GM19438 (cell line): ENCODE results near the gene KCNE5.
"Not testable (repeated sequence)": the region's sequence is repeated elsewhere in the genome, so short reads cannot be mapped to it uniquely, and the experiment has no call there.

Experiments
- ATAC-seq: cut with Tn5 transposase; IDR thresholded peaks from one replicate; pipeline ENCODE4 v1.9.1; 2021; ENCODE audit warnings: low read depth; ENCODE audit not compliant: unreplicated experiment

KCNE5 gene

GRCh38 chrX:109619771-109620170 lies 5.2 kb downstream of the KCNE5 start:
- ATAC-seq, result no peak

GRCh38 chrX:109614951-109615350 lies 10.0 kb downstream of the KCNE5 start:
- ATAC-seq, result no peak

GRCh38 chrX:109601486-109601885 lies 23.5 kb downstream of the KCNE5 start:
- ATAC-seq, result no peak

- no peak for ATAC-seq
Measured at GRCh38 chrX:109600237-109600651, 24.7 kb downstream of the KCNE5 start.

- ATAC-seq, result no peak
Measured at GRCh38 chrX:109596015-109596414, 29.0 kb downstream of the KCNE5 start.

- ATAC-seq, result no peak
Measured at GRCh38 chrX:109590176-109590575, 34.8 kb downstream of the KCNE5 start.

GRCh38 chrX:109585488-109585887 lies 39.5 kb downstream of the KCNE5 start:
- ATAC-seq, result no peak

GRCh38 chrX:109578916-109579315 lies 46.1 kb downstream of the KCNE5 start:
- ATAC-seq, result no peak

- ATAC-seq, result no peak
Measured at GRCh38 chrX:109577055-109577454, 47.9 kb downstream of the KCNE5 start.

GRCh38 chrX:109576083-109576482 lies 48.9 kb downstream of the KCNE5 start:
- ATAC-seq, result not testable (repeated sequence)
